Activated T-cell treated with anti-CD3 and anti-CD28 coated beads, Interleukin-2, amount 50 U/mL, for 24 hours (primary cell): ENCODE measurements around the gene TNFAIP8.
"Not testable (repeated sequence)": the region's sequence is repeated elsewhere in the genome, so short reads cannot be mapped to it uniquely, and the experiment has no call there.

Experiments
- DNase-seq: peaks from one replicate; pipeline ENCODE4 v3.0.0-alpha.2; 2020
- H3K27ac Mint-ChIP-seq: 2 replicates; pipeline ENCODE4 v1.8.0; 2020; ENCODE audit warnings: mild to moderate bottlenecking, mixed read lengths
- H3K27me3 Mint-ChIP-seq: 2 replicates; pipeline ENCODE4 v1.8.0; 2020; ENCODE audit warnings: mixed read lengths
- H3K36me3 Mint-ChIP-seq: 2 replicates; pipeline ENCODE4 v1.8.0; 2020; ENCODE audit warnings: low read depth, mixed read lengths
- H3K4me1 Mint-ChIP-seq: 2 replicates; pipeline ENCODE4 v1.8.0; 2020; ENCODE audit warnings: low read depth, mixed read lengths
- H3K4me3 Mint-ChIP-seq: 2 replicates; pipeline ENCODE4 v1.8.0; 2020; ENCODE audit warnings: mild to moderate bottlenecking, moderate library complexity, mixed read lengths
- H3K9me3 Mint-ChIP-seq: 2 replicates; pipeline ENCODE4 v1.8.0; 2020; ENCODE audit warnings: mixed read lengths

The TNFAIP8 gene

GRCh38 chr5:119412279-119413227, 56.7 kb downstream of the TNFAIP8 start:
- peak overlapping the region; percentile 79 for H3K4me3 Mint-ChIP-seq
- H3K9me3 Mint-ChIP-seq: no peaks in the 10 kb centered on the region
- no peaks in the 10 kb centered on the region for H3K27me3 Mint-ChIP-seq
- peaks cover 43% of the 10 kb centered on the region for H3K4me1 Mint-ChIP-seq
- peak overlapping the region; percentile 90 for H3K27ac Mint-ChIP-seq
- DNase-seq: no peak
- H3K36me3 Mint-ChIP-seq: no peaks in the 10 kb centered on the region

- not testable (repeated sequence) for H3K27ac Mint-ChIP-seq, H3K4me3 Mint-ChIP-seq, H3K27me3 Mint-ChIP-seq, H3K9me3 Mint-ChIP-seq, H3K36me3 Mint-ChIP-seq, DNase-seq
- peaks cover 50% of the 10 kb centered on the region for H3K4me1 Mint-ChIP-seq
Measured at GRCh38 chr5:119414124-119414734, 58.4 kb downstream of the TNFAIP8 start.

- Mint-ChIP-seq H3K27ac (no peak overlapping the region), H3K4me1 (peaks cover 20% of the 10 kb centered on the region), H3K36me3 (no peaks in the 10 kb centered on the region), H3K9me3 (no peaks in the 10 kb centered on the region), H3K27me3 (no peaks in the 10 kb centered on the region), H3K4me3 (no peak overlapping the region)
- DNase-seq: no peak
Measured at GRCh38 chr5:119417891-119418605, 62.2 kb downstream of the TNFAIP8 start.

DNA sequence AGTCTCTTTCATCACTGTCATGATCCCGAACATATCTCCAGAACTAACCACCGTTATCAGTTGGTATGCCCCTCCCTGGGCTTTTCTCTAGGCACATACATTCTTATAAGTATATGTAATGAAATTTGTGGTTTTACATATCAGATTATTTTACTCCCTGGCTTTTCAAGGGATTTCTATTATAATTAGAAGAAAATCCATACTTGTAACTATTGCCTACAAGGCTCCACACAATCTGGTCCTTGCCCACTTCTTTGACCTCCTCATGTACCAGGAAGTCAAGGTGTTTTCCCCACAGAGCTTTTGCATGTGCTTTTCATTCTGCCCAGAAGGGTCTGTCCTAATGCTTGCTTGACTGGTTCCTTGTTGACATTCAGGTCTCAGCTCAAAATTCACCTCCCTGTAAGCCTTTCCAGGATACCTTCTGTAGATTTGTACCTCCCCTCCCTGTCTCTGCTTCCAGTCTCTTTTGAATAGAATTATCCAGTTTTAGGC, 62.8 kb downstream of the TNFAIP8 start:
- H3K36me3 Mint-ChIP-seq: no peaks in the 10 kb centered on the region
- H3K27ac Mint-ChIP-seq: no peak overlapping the region
- no peaks in the 10 kb centered on the region for H3K9me3 Mint-ChIP-seq
- no peak for DNase-seq
- no peak overlapping the region for H3K4me3 Mint-ChIP-seq
- H3K4me1 Mint-ChIP-seq: peaks cover 20% of the 10 kb centered on the region
- no peaks in the 10 kb centered on the region for H3K27me3 Mint-ChIP-seq

DNA sequence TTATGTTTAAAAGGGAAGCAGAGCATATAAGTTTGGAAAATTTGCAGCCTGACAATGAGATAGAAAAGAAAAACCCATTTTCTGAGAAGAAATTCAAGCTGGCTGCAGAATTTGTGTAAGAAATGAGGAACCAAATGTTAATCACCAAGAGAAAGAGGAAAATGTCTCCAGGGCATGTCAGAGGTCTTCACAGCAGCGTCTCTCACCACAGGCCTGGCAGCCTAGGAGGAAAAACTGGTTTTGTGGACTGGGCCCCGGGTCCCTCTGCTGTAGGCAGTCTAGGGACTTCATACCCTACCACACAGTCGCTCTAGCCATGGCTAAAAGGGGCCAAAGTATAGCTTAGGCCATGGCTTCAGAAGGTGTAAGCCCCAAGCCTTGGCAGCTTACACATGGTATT, 64.3 kb downstream of the TNFAIP8 start:
- no peak overlapping the region for H3K27ac Mint-ChIP-seq
- H3K36me3 Mint-ChIP-seq: no peaks in the 10 kb centered on the region
- H3K9me3 Mint-ChIP-seq: no peaks in the 10 kb centered on the region
- no peak for DNase-seq
- no peaks in the 10 kb centered on the region for H3K27me3 Mint-ChIP-seq
- H3K4me1 Mint-ChIP-seq: peaks cover 15% of the 10 kb centered on the region
- no peak overlapping the region for H3K4me3 Mint-ChIP-seq

DNA sequence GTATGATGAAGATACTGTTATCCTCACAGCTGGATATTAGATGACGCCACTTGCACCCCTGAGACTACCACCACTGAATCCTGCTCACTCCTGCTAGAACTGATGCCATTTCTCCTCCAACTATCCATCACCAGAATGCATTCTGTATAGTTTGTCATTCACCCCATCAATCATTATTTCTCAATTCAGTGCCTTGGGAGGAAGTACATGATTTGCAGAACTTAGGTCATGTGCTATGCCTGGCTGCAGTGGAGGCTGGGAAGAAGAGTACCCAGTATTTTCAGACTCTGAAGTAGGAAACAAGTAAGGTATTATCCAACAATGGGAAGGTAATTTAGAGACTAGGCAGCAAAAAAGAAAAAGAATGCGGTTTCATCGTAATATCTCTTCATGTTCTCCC, 70.2 kb downstream of the TNFAIP8 start:
- no peak for DNase-seq
- Mint-ChIP-seq H3K9me3 (no peaks in the 10 kb centered on the region), H3K4me1 (no peaks in the 10 kb centered on the region), H3K27me3 (no peaks in the 10 kb centered on the region), H3K4me3 (no peak overlapping the region), H3K27ac (no peak overlapping the region), H3K36me3 (no peaks in the 10 kb centered on the region)

- DNase-seq: no peak
- H3K4me1 Mint-ChIP-seq: no peaks in the 10 kb centered on the region
- H3K9me3 Mint-ChIP-seq: no peaks in the 10 kb centered on the region
- no peak overlapping the region for H3K27ac Mint-ChIP-seq
- H3K4me3 Mint-ChIP-seq: no peak overlapping the region
- H3K36me3 Mint-ChIP-seq: no peaks in the 10 kb centered on the region
- H3K27me3 Mint-ChIP-seq: peaks cover 4% of the 10 kb centered on the region
Measured at GRCh38 chr5:119427060-119427459, 71.2 kb downstream of the TNFAIP8 start.

GRCh38 chr5:119427596-119427995, 71.8 kb downstream of the TNFAIP8 start:
- not testable (repeated sequence) for H3K27me3 Mint-ChIP-seq, H3K9me3 Mint-ChIP-seq, H3K4me1 Mint-ChIP-seq, H3K27ac Mint-ChIP-seq, H3K4me3 Mint-ChIP-seq, DNase-seq, H3K36me3 Mint-ChIP-seq

- H3K9me3 Mint-ChIP-seq, DNase-seq, H3K36me3 Mint-ChIP-seq, H3K4me1 Mint-ChIP-seq, H3K27me3 Mint-ChIP-seq, H3K4me3 Mint-ChIP-seq, H3K27ac Mint-ChIP-seq: not testable (repeated sequence)
Measured at GRCh38 chr5:119428166-119428565, 72.3 kb downstream of the TNFAIP8 start.

- not testable (repeated sequence) for H3K9me3 Mint-ChIP-seq, H3K4me1 Mint-ChIP-seq, H3K36me3 Mint-ChIP-seq
Measured at GRCh38 chr5:119428574-119428973, 72.8 kb downstream of the TNFAIP8 start.

GRCh38 chr5:119432674-119433237, 76.9 kb downstream of the TNFAIP8 start:
- not testable (repeated sequence) for H3K9me3 Mint-ChIP-seq, H3K4me1 Mint-ChIP-seq, H3K36me3 Mint-ChIP-seq, DNase-seq, H3K4me3 Mint-ChIP-seq, H3K27ac Mint-ChIP-seq
- H3K27me3 Mint-ChIP-seq: peaks cover 22% of the 10 kb centered on the region

More at GRCh38 chr5:119428574-119428973, 72.8 kb downstream of the TNFAIP8 start:
- not testable (repeated sequence) for DNase-seq, H3K4me3 Mint-ChIP-seq, H3K27me3 Mint-ChIP-seq, H3K27ac Mint-ChIP-seq

DNA sequence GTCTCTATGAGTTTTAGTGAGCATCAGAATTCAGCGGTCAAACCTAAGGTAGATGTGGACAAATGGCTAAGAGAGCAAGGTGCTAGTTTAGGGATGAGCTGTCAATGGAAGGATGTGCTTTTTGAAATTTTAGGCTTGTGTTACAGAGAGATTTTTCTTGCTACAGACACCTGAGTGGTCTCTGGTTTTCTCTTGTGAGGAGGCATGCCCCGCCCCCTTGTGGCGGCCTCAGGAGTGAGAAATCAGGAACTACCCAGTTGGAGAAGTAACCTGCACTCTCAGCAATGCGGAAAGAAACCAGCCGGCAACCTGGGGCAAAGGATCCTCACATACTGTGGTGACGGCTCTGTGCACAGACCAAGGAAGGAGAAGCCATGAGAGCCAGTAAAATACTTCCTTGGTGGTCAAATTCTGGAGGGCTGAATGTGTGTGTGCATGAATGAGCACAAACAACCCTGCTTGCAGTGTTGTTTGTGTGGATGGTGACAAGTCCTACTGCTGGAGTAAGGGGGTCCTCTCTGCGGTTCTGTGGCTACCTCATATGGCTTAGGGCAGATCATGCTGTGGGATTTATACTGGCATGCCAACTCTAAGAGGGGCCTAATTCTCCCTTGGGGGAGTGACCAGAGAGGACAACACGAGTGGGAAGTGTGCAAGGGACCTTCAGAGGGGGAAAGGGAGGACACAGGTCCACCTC, 79.8 kb downstream of the TNFAIP8 start:
- Mint-ChIP-seq H3K4me1 (peaks cover 4% of the 10 kb centered on the region), H3K36me3 (no peaks in the 10 kb centered on the region), H3K4me3 (no peak overlapping the region), H3K27me3 (peaks cover 22% of the 10 kb centered on the region), H3K9me3 (no peaks in the 10 kb centered on the region), H3K27ac (no peak overlapping the region)
- DNase-seq: peak; percentile 78

DNA sequence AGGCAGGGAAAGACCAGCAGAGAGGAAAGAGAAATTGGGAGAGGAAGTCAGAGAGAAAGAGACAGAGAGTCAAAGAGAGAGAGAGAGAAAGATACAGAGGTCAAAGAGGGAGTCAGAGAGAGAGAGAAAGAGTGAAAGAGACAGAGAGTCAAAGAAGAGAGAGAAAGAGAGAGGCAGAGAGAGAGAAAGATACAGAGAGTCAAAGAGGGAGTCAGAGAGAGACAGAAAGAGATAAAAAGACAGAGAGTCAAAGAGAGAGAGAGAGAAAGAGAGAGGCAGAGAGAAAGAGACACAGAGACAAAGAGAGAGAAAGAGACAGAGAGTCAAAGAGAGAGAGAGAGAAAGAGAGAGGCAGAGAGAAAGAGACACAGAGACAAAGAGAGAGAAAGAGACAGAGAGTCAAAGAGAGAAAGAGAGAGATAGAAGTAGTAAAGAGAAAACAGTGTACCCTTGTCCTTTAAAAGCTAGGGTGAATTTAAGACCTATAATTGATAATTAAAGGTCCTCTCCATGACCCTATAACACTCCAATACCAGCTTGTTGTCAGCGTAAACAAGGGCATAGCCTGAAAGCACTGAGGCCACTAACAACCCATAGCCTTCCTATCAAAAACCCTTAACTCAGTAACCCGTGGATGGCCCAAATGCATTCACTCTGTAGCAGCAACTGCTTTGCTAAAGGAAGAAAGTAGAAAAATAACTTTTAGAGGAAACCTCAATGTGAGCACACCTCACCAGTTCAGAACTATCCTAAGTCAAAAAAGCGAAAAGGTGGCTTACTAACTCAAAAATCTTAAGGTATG, 82.2 kb downstream of the TNFAIP8 start:
- not testable (repeated sequence) for H3K27ac Mint-ChIP-seq, H3K36me3 Mint-ChIP-seq, H3K4me1 Mint-ChIP-seq, DNase-seq, H3K4me3 Mint-ChIP-seq, H3K9me3 Mint-ChIP-seq
- peaks cover 19% of the 10 kb centered on the region for H3K27me3 Mint-ChIP-seq
